SU-DHL-6 (cell line): Measurements from ENCODE around the gene ETV6.

ENCODE experiments used
- H2AFZ ChIP-seq: fragments of 200-600 bp; sonication (generic); 2 replicates; pipeline ENCODE4 v1.6.1; 2014; ENCODE audit warnings: low read depth, mild to moderate bottlenecking, moderate library complexity, mixed read lengths, antibody characterized with exemption, low read length; ENCODE audit not compliant: severe bottlenecking
- H3F3A ChIP-seq: fragments of 200-600 bp; shearing (Covaris generic); 2 replicates; pipeline ENCODE4 v1.6.0; 2016; ENCODE audit warnings: antibody characterized with exemption, mild to moderate bottlenecking; ENCODE audit not compliant: insufficient read depth
- H3K27ac ChIP-seq: fragments of 200-600 bp; sonication (generic); 2 replicates; pipeline ENCODE4 v1.5.1; 2016; ENCODE audit warnings: low read depth, mild to moderate bottlenecking, low read length, moderate library complexity, mixed read lengths
- H3K27me3 ChIP-seq: fragments of 200-600 bp; sonication (generic), shearing (Covaris generic); 2 replicates; pipeline ENCODE4 v1.6.0; 2014; ENCODE audit warnings: mild to moderate bottlenecking, low read length
- H3K36me3 ChIP-seq: fragments of 200-600 bp; sonication (generic); 2 replicates; pipeline ENCODE4 v1.6.1; 2014; ENCODE audit warnings: mild to moderate bottlenecking, low read length, mixed read lengths
- H3K4me2 ChIP-seq: fragments of 300-600, 200-600 bp; shearing (Covaris generic), sonication (generic); 2 replicates; pipeline ENCODE4 v1.6.0; 2014; ENCODE audit warnings: low read length, low read depth, mild to moderate bottlenecking; ENCODE audit not compliant: poor library complexity, severe bottlenecking
- H3K4me3 ChIP-seq: fragments of 200-600 bp; sonication (generic); 2 replicates; pipeline ENCODE4 v1.5.1; 2014; ENCODE audit warnings: antibody characterized with exemption, low read length, mild to moderate bottlenecking, mixed read lengths; ENCODE audit not compliant: insufficient read depth, poor library complexity, severe bottlenecking
- H3K79me2 ChIP-seq: fragments of 200-600 bp; sonication (generic); 2 replicates; pipeline ENCODE4 v1.6.1; 2014; ENCODE audit warnings: mild to moderate bottlenecking, low read length, moderate library complexity; ENCODE audit not compliant: insufficient read depth
- H3K9ac ChIP-seq: fragments of 200-600 bp; sonication (generic); 2 replicates; pipeline ENCODE4 v1.7.0; 2014; ENCODE audit warnings: mild to moderate bottlenecking, low read length
- H3K9me2 ChIP-seq: fragments of 200-600 bp; sonication (generic); replicated peaks from 2 replicates; pipeline ENCODE4 v1.6.1; 2014; ENCODE audit warnings: low read length; ENCODE audit not compliant: insufficient read depth
- H3K9me3 ChIP-seq: fragments of 200-600 bp; sonication (generic); 2 replicates; pipeline ENCODE4 v1.6.1; 2014; ENCODE audit warnings: low read length, mixed read lengths; ENCODE audit not compliant: insufficient read depth
- H4K20me1 ChIP-seq: fragments of 200-600 bp; sonication (generic); 2 replicates; pipeline ENCODE4 v1.6.1; 2014; ENCODE audit warnings: low read depth, mild to moderate bottlenecking, antibody characterized with exemption, low read length, moderate library complexity, mixed read lengths
- CTCF ChIP-seq: fragments of 200-600 bp; sonication (generic); IDR thresholded peaks from one replicate; pipeline ENCODE4 v1.5.1; 2017; ENCODE audit warnings: antibody characterized with exemption, mild to moderate bottlenecking, low read length, moderate library complexity; ENCODE audit not compliant: insufficient read depth, poor library complexity, severe bottlenecking
- EZH2phosphoT487 ChIP-seq: fragments of 200-600 bp; sonication (generic), shearing (Covaris generic); conservative IDR thresholded peaks from 2 replicates; pipeline ENCODE4 v1.6.1; 2018; ENCODE audit warnings: mild to moderate bottlenecking, antibody characterized with exemption, low read length, moderate library complexity, mixed read lengths

The ETV6 gene

GRCh38 chr12:11820476-11820875 lies 171.0 kb downstream of the ETV6 start:
- no peak overlapping the region for H3K4me3 ChIP-seq
- no peak overlapping the region for H3K27ac ChIP-seq
- no peaks in the 10 kb centered on the region for H3K27me3 ChIP-seq
- no peaks in the 10 kb centered on the region for H4K20me1 ChIP-seq
- no peaks in the 10 kb centered on the region for H3K36me3 ChIP-seq
- TF ChIP-seq EZH2phosphoT487 (no peak), CTCF (no peak)
- H3K79me2 ChIP-seq: no peaks in the 10 kb centered on the region
- no peaks in the 10 kb centered on the region for H3K9me3 ChIP-seq
- no peaks in the 10 kb centered on the region for H3K9me2 ChIP-seq
- H3K4me2 ChIP-seq: no peak overlapping the region
- H3K9ac ChIP-seq: no peak overlapping the region
- H3F3A ChIP-seq: no peaks in the 10 kb centered on the region
- no peak overlapping the region for H2AFZ ChIP-seq

GRCh38 chr12:11821386-11822080 lies 172.1 kb downstream of the ETV6 start:
- no peaks in the 10 kb centered on the region for H3K9me3 ChIP-seq
- no peak overlapping the region for H3K4me3 ChIP-seq
- H3K9ac ChIP-seq: no peak overlapping the region
- no peaks in the 10 kb centered on the region for H3K27me3 ChIP-seq
- H3F3A ChIP-seq: no peaks in the 10 kb centered on the region
- TF ChIP-seq CTCF (no peak), EZH2phosphoT487 (no peak)
- no peaks in the 10 kb centered on the region for H3K36me3 ChIP-seq
- H3K27ac ChIP-seq: no peak overlapping the region
- no peak overlapping the region for H2AFZ ChIP-seq
- H4K20me1 ChIP-seq: no peaks in the 10 kb centered on the region
- no peaks in the 10 kb centered on the region for H3K9me2 ChIP-seq
- no peak overlapping the region for H3K4me2 ChIP-seq
- H3K79me2 ChIP-seq: no peaks in the 10 kb centered on the region

- H3K27me3 ChIP-seq: no peaks in the 10 kb centered on the region
- peak overlapping the region; percentile 17 for H3K4me2 ChIP-seq
- no peak for TF ChIP-seq EZH2phosphoT487
- no peak for TF ChIP-seq CTCF
- no peak overlapping the region for H3K27ac ChIP-seq
- H3F3A ChIP-seq: no peaks in the 10 kb centered on the region
- no peak overlapping the region for H3K4me3 ChIP-seq
- no peaks in the 10 kb centered on the region for H3K79me2 ChIP-seq
- H3K9me2 ChIP-seq: no peaks in the 10 kb centered on the region
- H4K20me1 ChIP-seq: no peaks in the 10 kb centered on the region
- H3K9ac ChIP-seq: no peak overlapping the region
- no peak overlapping the region for H2AFZ ChIP-seq
- no peaks in the 10 kb centered on the region for H3K36me3 ChIP-seq
- H3K9me3 ChIP-seq: no peaks in the 10 kb centered on the region
Measured at GRCh38 chr12:11822081-11822834, 172.8 kb downstream of the ETV6 start.
